ENCODE measurements around the gene XCR1.

DNA sequence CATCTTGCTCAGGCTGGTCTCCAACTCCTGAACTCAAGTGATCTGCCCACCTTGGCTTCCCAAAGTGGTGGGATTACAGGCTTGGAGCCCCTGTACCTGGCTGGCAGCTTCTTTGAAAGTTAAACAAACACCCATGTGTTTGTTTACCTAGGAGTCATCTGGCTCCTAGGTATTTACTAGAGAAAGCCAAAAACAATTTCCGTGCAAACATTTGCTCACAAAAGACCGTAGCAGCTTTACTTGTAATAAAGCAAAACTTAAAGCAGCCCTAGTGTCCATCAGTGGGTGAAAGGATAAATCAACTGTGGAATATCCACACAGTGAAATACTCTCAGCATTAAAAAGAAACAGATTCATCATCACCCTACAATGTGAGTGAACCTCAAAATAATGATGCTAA is 29.4 kb upstream of the XCR1 start:
- TF ChIP-seq, protein P1, sequence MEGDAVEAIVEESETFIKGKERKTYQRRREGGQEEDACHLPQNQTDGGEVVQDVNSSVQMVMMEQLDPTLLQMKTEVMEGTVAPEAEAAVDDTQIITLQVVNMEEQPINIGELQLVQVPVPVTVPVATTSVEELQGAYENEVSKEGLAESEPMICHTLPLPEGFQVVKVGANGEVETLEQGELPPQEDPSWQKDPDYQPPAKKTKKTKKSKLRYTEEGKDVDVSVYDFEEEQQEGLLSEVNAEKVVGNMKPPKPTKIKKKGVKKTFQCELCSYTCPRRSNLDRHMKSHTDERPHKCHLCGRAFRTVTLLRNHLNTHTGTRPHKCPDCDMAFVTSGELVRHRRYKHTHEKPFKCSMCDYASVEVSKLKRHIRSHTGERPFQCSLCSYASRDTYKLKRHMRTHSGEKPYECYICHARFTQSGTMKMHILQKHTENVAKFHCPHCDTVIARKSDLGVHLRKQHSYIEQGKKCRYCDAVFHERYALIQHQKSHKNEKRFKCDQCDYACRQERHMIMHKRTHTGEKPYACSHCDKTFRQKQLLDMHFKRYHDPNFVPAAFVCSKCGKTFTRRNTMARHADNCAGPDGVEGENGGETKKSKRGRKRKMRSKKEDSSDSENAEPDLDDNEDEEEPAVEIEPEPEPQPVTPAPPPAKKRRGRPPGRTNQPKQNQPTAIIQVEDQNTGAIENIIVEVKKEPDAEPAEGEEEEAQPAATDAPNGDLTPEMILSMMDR (IDR thresholded peaks at IDR 0.05; ENCODE audit: poor library complexity): no peak
- TF ChIP-seq EZH2 (IDR thresholded peaks at IDR 0.05; ENCODE audit: borderline replicate concordance): no peak
